HepG2 (cell line): ENCODE data around the gene ABHD10. TPM values are rescaled to one million over a fixed set of nuclear protein-coding genes. Genes with fewer than 3 reads are reported as not detected.

Experiments
- AFF4 ChIP-seq: sonication (generic); formaldehyde crosslinking; IDR thresholded peaks from 2 replicates; pipeline ENCODE4 v1.4.0; 2020; ENCODE audit warnings: missing genetic modification reagents
- ATF3 ChIP-seq: sonication (generic); formaldehyde crosslinking; IDR thresholded peaks from 2 replicates; pipeline ENCODE4 v1.4.0; 2020; ENCODE audit warnings: missing genetic modification reagents
- CC2D1A ChIP-seq: sonication (generic); formaldehyde crosslinking; IDR thresholded peaks from 2 replicates; pipeline ENCODE4 v1.8.1; 2023; ENCODE audit warnings: mild to moderate bottlenecking, missing genetic modification reagents
- HDAC2 ChIP-seq: sonication (generic); formaldehyde crosslinking; IDR thresholded peaks from 2 replicates; pipeline ENCODE4 v1.4.0; 2020; ENCODE audit warnings: missing genetic modification reagents
- HOXA3 ChIP-seq: sonication (generic); formaldehyde crosslinking; IDR thresholded peaks from 2 replicates; pipeline ENCODE4 v1.5.0; 2020; ENCODE audit warnings: missing genetic modification reagents
- HOXA5 ChIP-seq: sonication (generic); formaldehyde crosslinking; IDR thresholded peaks from 2 replicates; pipeline ENCODE4 v1.4.0; 2020; ENCODE audit warnings: missing genetic modification reagents
- MYC ChIP-seq: sonication (generic); formaldehyde crosslinking; IDR thresholded peaks from 2 replicates; pipeline ENCODE4 v1.9.0; 2021; ENCODE audit warnings: missing genetic modification reagents, borderline replicate concordance
- NR2C2 ChIP-seq: sonication (generic); formaldehyde crosslinking; IDR thresholded peaks from 2 replicates; pipeline ENCODE4 v1.4.0; 2020; ENCODE audit warnings: missing genetic modification reagents, mild to moderate bottlenecking, moderate library complexity, borderline replicate concordance
- SATB2 ChIP-seq: sonication (generic); formaldehyde crosslinking; IDR thresholded peaks from 2 replicates; pipeline ENCODE4 v1.5.0; 2020; ENCODE audit warnings: missing genetic modification reagents
- SIN3A ChIP-seq: IDR thresholded peaks from 2 replicates; pipeline ENCODE4 v1.6.1; 2011; ENCODE audit warnings: low read depth, mild to moderate bottlenecking, control low read depth, low read length, borderline replicate concordance
- SKIL ChIP-seq: sonication (generic); formaldehyde crosslinking; IDR thresholded peaks from 2 replicates; pipeline ENCODE4 v1.8.0; 2022; ENCODE audit warnings: missing genetic modification reagents, mild to moderate bottlenecking, moderate library complexity, borderline replicate concordance
- SMAD1 ChIP-seq: sonication (generic); formaldehyde crosslinking; IDR thresholded peaks from 2 replicates; pipeline ENCODE4 v1.4.0; 2020; ENCODE audit warnings: missing genetic modification reagents, low read depth, mild to moderate bottlenecking, borderline replicate concordance
- ZFX ChIP-seq: sonication (generic); formaldehyde crosslinking; IDR thresholded peaks from 2 replicates; pipeline ENCODE4 v1.4.0; 2020; ENCODE audit warnings: mild to moderate bottlenecking, low read depth, missing genetic modification reagents, moderate library complexity
- ZNF33B ChIP-seq: sonication (generic); formaldehyde crosslinking; IDR thresholded peaks from 2 replicates; pipeline ENCODE4 v1.5.1; 2020; ENCODE audit warnings: mild to moderate bottlenecking, missing genetic modification reagents
- ZNF484 ChIP-seq: sonication (generic); formaldehyde crosslinking; IDR thresholded peaks from 2 replicates; pipeline ENCODE4 v1.5.1; 2020; ENCODE audit warnings: mild to moderate bottlenecking, low read depth, missing genetic modification reagents, borderline replicate concordance
- ZNF567 ChIP-seq: sonication (generic); formaldehyde crosslinking; IDR thresholded peaks from 2 replicates; pipeline ENCODE4 v1.8.1; 2023; ENCODE audit warnings: mild to moderate bottlenecking, missing genetic modification reagents, borderline replicate concordance
- ZNF644 ChIP-seq: IDR thresholded peaks from 2 replicates; pipeline ENCODE4 v1.6.1; 2016; ENCODE audit warnings: low read depth
- polyA plus RNA-seq, 8 experiments: library from polyadenylated mRNA; depleted of rRNA in 3 of 8; stranded (reverse) in 7 of 8; unstranded in 1 of 8; fragments of >200 nt; fragmentation: Illumina TruSeq in 4 of 8; extraction: Trizol in 4 of 8; gene quantifications; 2 replicates each; pipeline versions ENCODE4 v1.2.1 to v1.2.3, GENCODE V29; 2011 to 2016; ENCODE audit warnings: low read depth in 4 of 8, missing spikeins in 1 of 8, mixed read lengths in 1 of 8; ENCODE audit not compliant: insufficient read depth in 1 of 8
- total RNA-seq, 5 experiments: library from RNA; depleted of rRNA; stranded (reverse); fragments of >200 nt; fragmentation: Illumina TruSeq; extraction: Trizol; gene quantifications; 2 replicates each; pipeline ENCODE4 v1.2.3, GENCODE V29; 2016; ENCODE audit warnings: low read depth in 1 of 5

The ABHD10 gene
- total and polyA plus RNA-seq, 2 of the 13 experiments (the other 11 are each of a cell fraction or from before 2014, with no cell fraction given) = 22.8 to 50.2 TPM

DNA sequence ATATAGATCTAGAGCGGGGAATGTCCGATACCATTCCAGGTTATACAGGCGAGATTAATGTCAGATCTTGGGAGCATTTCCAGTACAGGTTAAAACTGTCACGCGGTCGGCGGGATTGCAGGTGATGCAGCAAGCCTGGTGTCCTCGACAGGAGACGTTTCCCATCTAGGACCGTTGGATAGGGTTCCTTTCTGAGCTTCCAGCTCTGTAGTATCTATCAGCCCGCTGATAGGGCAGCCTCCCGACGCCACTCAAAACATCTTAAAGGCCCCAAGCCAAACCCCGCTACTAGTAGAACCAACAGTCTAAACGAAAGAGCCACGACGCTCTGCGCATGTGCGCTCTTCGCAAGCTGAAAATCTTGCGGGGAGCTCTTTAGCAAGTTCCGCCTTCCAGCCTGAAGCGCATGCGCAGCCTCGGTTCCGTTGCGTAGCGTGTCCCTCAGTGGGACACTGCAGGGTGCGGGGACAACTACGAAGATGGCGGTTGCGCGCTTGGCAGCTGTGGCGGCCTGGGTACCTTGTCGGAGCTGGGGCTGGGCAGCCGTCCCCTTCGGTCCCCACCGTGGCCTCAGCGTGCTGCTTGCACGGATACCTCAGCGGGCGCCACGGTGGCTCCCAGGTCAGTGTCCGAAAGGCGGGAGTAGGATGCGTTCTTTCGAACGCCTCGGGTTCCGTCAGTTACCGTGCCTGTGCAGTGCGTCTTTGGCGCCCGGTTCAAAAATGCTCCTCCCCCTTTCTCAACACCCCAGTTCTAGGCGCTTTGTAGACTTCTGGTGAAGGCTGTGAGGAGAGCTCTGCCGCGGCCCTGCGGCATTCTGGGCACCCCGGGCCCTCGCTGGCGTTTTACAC, at the start of gene ABHD10 (continued):
- TF ChIP-seq ZFX (CRISPR knock-in tag) (peak; percentile 90), AFF4 (CRISPR knock-in tag) (0 out of 2 replicates have a peak, but pooled peaks have one; percentile 73), SMAD1 (CRISPR knock-in tag) (peak; percentile 67; the same call in 1 of the 2 replicates), CC2D1A (CRISPR knock-in tag) (no peak), ZNF484 (CRISPR knock-in tag) (no peak), NR2C2 (CRISPR knock-in tag) (no peak), ATF3 (CRISPR knock-in tag) (no peak; the same call in 1 of the 2 replicates), MYC (CRISPR knock-in tag) (peak; percentile 80; the same call in 1 of the 2 replicates), HOXA3 (CRISPR knock-in tag) (peak; percentile 91), ZNF33B (CRISPR knock-in tag) (peak; percentile 74; the same call in 1 of the 2 replicates), HDAC2 (CRISPR knock-in tag) (peak; percentile 74), SKIL (CRISPR knock-in tag) (0 out of 2 replicates have a peak, but pooled peaks have one; percentile 42), SATB2 (no peak), ZNF644 (CRISPR knock-in tag) (peak; percentile 60; the same call in 1 of the 2 replicates), HOXA5 (CRISPR knock-in tag) (peak; percentile 54; the same call in 1 of the 2 replicates), SIN3A (peak; percentile 66; the same call in 1 of the 2 replicates), ZNF567 (CRISPR knock-in tag) (peak; percentile 78; the same call in 1 of the 2 replicates)
